A673 (cell line): Measurements from ENCODE around the gene TARM1. TPM values are rescaled to one million over a fixed set of nuclear protein-coding genes. Genes with fewer than 3 reads are reported as not detected.
"Not testable (repeated sequence)": the region's sequence is repeated elsewhere in the genome, so short reads cannot be mapped to it uniquely, and the experiment has no call there.

ENCODE experiments used
- BruUV-seq: library from RNA; stranded (reverse); fragments of 400-500 nt; replicated peaks from 2 replicates; lab custom pipeline; 2021; lab: Mats Ljungman, UMichigan
- CTCF ChIA-PET: fragments of 300-600 bp; sonication (Branson Sonifier 250); formaldehyde crosslinking; loops from one replicate; lab custom pipeline; 2022; ENCODE audit warnings: antibody characterized with exemption; lab: Charles Lee
- POLR2A ChIA-PET: fragments of 300-600 bp; sonication (Branson Sonifier 250); formaldehyde crosslinking; loops from one replicate; lab custom pipeline; 2022; ENCODE audit warnings: antibody characterized with exemption; ENCODE audit not compliant: low non-redundant PET; lab: Charles Lee
- DNase-seq: peaks from one replicate; pipeline ENCODE4 v3.0.0-alpha.2; 2015; ENCODE audit warnings: low spot score
- H3K27ac ChIP-seq: fragments of 200-600 bp; sonication (generic); 2 replicates; pipeline ENCODE4 v1.5.1; 2016; ENCODE audit warnings: mixed run types, low read depth, mild to moderate bottlenecking, mixed read lengths, antibody characterized with exemption, low read length; ENCODE audit not compliant: poor library complexity, severe bottlenecking
- H3K27me3 ChIP-seq: fragments of 200-600 bp; sonication (generic); replicated peaks from 2 replicates; pipeline ENCODE4 v1.6.1; 2017; ENCODE audit warnings: mixed run types, low read depth, mild to moderate bottlenecking, mixed read lengths, antibody characterized with exemption, low read length; ENCODE audit not compliant: insufficient read depth, poor library complexity
- H3K36me3 ChIP-seq: fragments of 200-600 bp; sonication (generic); 2 replicates; pipeline ENCODE4 v1.6.1; 2016; ENCODE audit warnings: mixed run types, mild to moderate bottlenecking, mixed read lengths, antibody characterized with exemption, low read length; ENCODE audit not compliant: insufficient read depth, poor library complexity, severe bottlenecking
- H3K4me1 ChIP-seq: fragments of 200-600 bp; sonication (generic); 2 replicates; pipeline ENCODE4 v1.6.1; 2017; ENCODE audit warnings: mixed run types, mild to moderate bottlenecking, mixed read lengths, antibody characterized with exemption, low read length; ENCODE audit not compliant: insufficient read depth, poor library complexity, severe bottlenecking
- H3K4me3 ChIP-seq: fragments of 200-600 bp; sonication (generic); 2 replicates; pipeline ENCODE4 v1.5.1; 2016; ENCODE audit warnings: low read depth, mixed run types, mild to moderate bottlenecking, mixed read lengths, low read length; ENCODE audit not compliant: poor library complexity, severe bottlenecking
- H3K9me3 ChIP-seq: fragments of 200-600 bp; sonication (generic); 2 replicates; pipeline ENCODE4 v1.6.1; 2016; ENCODE audit warnings: mixed run types, low read depth, mild to moderate bottlenecking, mixed read lengths, antibody characterized with exemption, low read length; ENCODE audit not compliant: poor library complexity, severe bottlenecking
- EZH2 ChIP-seq: fragments of 200-600 bp; sonication (generic); IDR thresholded peaks from 2 replicates; pipeline ENCODE4 v1.6.1; 2017; ENCODE audit warnings: borderline replicate concordance, low read depth, mild to moderate bottlenecking, mixed read lengths, antibody characterized with exemption, low read length; ENCODE audit not compliant: poor library complexity, severe bottlenecking
- intact Hi-C: fragments of 100-400 bp; cut with micrococcal nuclease; formaldehyde crosslinking; loops from one replicate; pipeline ENCODE4 v1.10.0; 2022; ENCODE audit not compliant: unreplicated experiment
- total RNA-seq: library from RNA; stranded (reverse); gene quantifications from 2 replicates; pipeline ENCODE4 v1.2.3, GENCODE V29; 2021
- TF ChIP-seq, protein P1 (sequence below): fragments of 300-800, 200-600 bp; sonication (generic); conservative IDR thresholded peaks from 2 replicates; pipeline ENCODE4 v1.5.1; 2017; ENCODE audit warnings: low read depth, mild to moderate bottlenecking, antibody characterized with exemption, low read length, moderate library complexity, mixed read lengths

TARM1 gene
- total RNA-seq, 1 experiment from 2014 or later = not detected

DNA sequence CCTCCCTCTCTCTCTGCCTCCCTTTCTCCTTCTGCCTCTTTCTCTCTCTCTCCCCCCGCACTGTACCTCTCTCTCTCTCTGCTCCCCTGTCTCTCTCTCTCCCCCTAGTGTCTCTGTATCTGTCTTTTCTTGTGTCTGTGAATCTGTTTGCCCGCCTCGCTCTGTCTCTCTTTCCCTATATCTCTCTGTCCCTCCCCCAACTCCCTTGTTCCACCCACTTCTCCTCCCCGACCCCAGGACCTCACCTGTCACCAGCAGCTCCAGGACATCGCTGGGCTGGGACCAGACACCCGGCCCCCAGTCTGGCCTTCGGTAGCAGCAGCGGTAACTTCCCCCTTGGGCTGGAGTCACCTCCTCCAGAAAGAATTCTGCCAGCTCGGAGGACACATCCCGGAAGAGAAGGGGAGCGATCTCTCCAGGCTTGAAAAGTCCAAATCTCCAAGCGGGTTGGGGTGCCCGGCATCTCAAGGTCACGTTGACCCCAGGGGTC lies 15.5 kb upstream of the TARM1 start:
- ChIA-PET POLR2A (no interaction called here), CTCF (no interaction called here)
- TF ChIP-seq, protein P1, sequence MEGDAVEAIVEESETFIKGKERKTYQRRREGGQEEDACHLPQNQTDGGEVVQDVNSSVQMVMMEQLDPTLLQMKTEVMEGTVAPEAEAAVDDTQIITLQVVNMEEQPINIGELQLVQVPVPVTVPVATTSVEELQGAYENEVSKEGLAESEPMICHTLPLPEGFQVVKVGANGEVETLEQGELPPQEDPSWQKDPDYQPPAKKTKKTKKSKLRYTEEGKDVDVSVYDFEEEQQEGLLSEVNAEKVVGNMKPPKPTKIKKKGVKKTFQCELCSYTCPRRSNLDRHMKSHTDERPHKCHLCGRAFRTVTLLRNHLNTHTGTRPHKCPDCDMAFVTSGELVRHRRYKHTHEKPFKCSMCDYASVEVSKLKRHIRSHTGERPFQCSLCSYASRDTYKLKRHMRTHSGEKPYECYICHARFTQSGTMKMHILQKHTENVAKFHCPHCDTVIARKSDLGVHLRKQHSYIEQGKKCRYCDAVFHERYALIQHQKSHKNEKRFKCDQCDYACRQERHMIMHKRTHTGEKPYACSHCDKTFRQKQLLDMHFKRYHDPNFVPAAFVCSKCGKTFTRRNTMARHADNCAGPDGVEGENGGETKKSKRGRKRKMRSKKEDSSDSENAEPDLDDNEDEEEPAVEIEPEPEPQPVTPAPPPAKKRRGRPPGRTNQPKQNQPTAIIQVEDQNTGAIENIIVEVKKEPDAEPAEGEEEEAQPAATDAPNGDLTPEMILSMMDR = peak; percentile 49
- no peak for TF ChIP-seq EZH2
- H3K36me3 ChIP-seq = no peaks in the 10 kb centered on the region
- peak; percentile 54 for DNase-seq
- H3K27me3 ChIP-seq = no peaks in the 10 kb centered on the region
- BruUV-seq = no TSS peak
- intact Hi-C loops = no loop called here
- peaks cover 5% of the 10 kb centered on the region for H3K4me1 ChIP-seq
- peak overlapping the region; percentile 32 for H3K4me3 ChIP-seq
- peaks cover 3% of the 10 kb centered on the region for H3K9me3 ChIP-seq
- no peak overlapping the region for H3K27ac ChIP-seq

DNA sequence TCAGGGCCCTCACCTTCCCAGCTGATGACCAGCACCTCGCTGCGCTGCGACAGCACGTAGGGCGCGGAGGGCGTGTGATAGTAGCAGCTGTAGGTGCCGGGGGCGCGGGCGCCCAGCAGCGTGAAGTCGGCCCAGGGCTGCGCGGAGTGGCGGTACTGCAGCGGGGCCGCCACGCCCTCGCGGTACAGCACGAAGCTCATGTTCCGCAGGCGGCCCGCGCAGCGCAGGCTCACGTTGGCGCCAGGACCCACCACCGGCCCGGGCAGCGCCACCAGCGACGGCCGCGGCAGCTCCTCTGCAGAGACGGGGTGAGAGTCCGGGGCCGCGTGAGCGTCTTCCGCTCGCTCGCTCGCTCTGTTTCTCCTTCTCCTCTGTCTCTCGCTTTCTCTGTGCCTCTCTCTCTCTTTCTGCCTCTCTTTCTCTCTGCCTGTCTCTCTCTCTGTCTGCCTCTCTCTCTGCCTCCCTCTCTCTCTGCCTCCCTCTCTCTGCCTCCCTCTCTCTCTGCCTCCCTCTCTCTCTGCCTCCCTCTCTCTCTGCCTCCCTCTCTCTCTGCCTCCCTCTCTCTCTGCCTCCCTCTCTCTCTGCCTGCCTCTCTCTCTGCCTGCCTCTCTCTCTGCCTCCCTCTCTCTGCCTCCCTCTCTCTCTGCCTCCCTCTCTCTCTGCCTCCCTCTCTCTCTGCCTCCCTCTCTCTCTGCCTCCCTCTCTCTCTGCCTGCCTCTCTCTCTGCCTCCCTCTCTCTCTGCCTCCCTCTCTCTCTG lies 14.9 kb upstream of the TARM1 start:
- POLR2A ChIA-PET, H3K4me1 ChIP-seq, BruUV-seq, H3K27ac ChIP-seq, H3K36me3 ChIP-seq, H3K27me3 ChIP-seq, H3K9me3 ChIP-seq, intact Hi-C loops, CTCF ChIA-PET: not testable (repeated sequence)
- peak; percentile 61 for DNase-seq
- peak overlapping the region; percentile 32 for H3K4me3 ChIP-seq

DNA sequence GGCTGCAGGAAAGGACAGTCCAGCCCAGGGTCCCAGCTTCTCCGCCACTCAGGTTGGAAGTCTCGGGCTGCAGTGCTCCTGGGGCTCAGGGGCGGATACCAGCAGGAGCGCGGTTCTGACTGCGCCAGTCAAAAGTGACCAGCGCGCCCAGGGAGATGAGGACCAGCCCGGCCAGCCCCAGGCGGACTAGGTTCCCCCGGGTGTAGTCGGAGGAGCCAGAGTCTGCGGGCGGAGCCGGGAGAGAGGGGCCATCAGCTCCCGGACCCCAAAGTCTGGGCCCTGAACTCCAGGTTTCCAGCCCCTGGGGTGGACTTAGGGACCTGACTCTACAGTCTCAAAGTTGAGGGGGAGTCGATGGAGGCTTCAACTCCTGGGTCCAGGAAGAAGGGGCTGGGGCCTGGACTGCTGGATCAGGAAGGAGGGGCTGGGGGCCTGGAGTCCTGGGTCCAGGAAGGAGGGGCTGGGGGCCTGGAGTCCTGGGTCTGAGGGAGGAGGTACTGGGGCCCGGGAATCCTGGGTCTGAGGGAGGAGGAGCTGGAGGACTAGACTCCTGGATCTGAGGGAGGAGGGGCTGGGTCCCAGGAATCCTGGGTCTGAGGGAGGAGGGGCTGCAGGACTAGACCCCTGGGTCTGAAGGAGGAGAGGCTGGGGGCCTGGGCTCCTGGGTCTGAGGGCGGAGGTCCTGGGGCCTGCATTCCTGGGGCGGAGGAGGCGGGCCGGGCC lies 14.1 kb upstream of the TARM1 start:
- no peak for DNase-seq
- Histone ChIP-seq H3K27me3 (no peaks in the 10 kb centered on the region), H3K27ac (no peak overlapping the region), H3K9me3 (peaks cover 3% of the 10 kb centered on the region), H3K36me3 (no peaks in the 10 kb centered on the region), H3K4me1 (peaks cover 5% of the 10 kb centered on the region), H3K4me3 (peak overlapping the region; percentile 32)
- intact Hi-C loops = no loop called here
- ChIA-PET CTCF (no interaction called here), POLR2A (no interaction called here)
- no TSS peak for BruUV-seq
- TF ChIP-seq, protein P1 = no peak
- TF ChIP-seq EZH2 = no peak
